Measurements from ENCODE around the gene FAM234B. TPM values are rescaled to one million over a fixed set of nuclear protein-coding genes. Genes with fewer than 3 reads are reported as not detected.

The FAM234B gene
- total RNA-seq, 1 experiment from 2014 or later, result 25.9 TPM

- no peaks in the 10 kb centered on the region for H3K9me3 Mint-ChIP-seq
- ChIA-PET POLR2A (no interaction called here), CTCF (interaction anchor here (1.2 to 1.6 kb wide), 3 partner anchors 14 to 212 kb away, joined by 5 to 6 read pairs (median 5); no protein-coding TSS in a partner anchor)
- H3K4me1 Mint-ChIP-seq, result peaks cover 53% of the 10 kb centered on the region
- DNase-seq (ENCODE audit: low spot score) (peak; percentile 95), ATAC-seq (peak; percentile 88)
- H3K27me3 Mint-ChIP-seq (ENCODE audit: low read depth), result peaks cover 32% of the 10 kb centered on the region
- no peaks in the 10 kb centered on the region for H3K36me3 Mint-ChIP-seq
- H3K27ac Mint-ChIP-seq, result peak within 1 kb of the TSS; percentile 67; the same call in 1 of the 2 replicates
- peak within 1 kb of the TSS; percentile 96 for H3K4me3 Mint-ChIP-seq
- TF ChIP-seq MAX (CRISPR knock-in tag; IDR thresholded peaks at IDR 0.05), result peak; percentile 73
- no peak for TF ChIP-seq IRF1 (CRISPR knock-in tag; IDR thresholded peaks at IDR 0.05)
- no peak for TF ChIP-seq ZMAT4 (CRISPR knock-in tag; IDR thresholded peaks at IDR 0.05)
- TF ChIP-seq ARID4B (CRISPR knock-in tag; IDR thresholded peaks at IDR 0.05; ENCODE audit: borderline replicate concordance), result no peak
- TF ChIP-seq NR2C2 (CRISPR knock-in tag; IDR thresholded peaks at IDR 0.05), result no peak
- no peak for TF ChIP-seq ZNF121 (CRISPR knock-in tag; IDR thresholded peaks at IDR 0.05)
- TF ChIP-seq CREM (CRISPR knock-in tag; IDR thresholded peaks at IDR 0.05), result 0 out of 2 replicates have a peak, but pooled peaks have one; percentile 46
- TF ChIP-seq SP1 (CRISPR knock-in tag; conservative IDR thresholded peaks at IDR 0.05), result peak; percentile 96
- TF ChIP-seq NFATC4 (CRISPR knock-in tag; IDR thresholded peaks at IDR 0.05), result no peak
- peak; percentile 63; the same call in 1 of the 2 replicates for TF ChIP-seq ZNF281 (CRISPR knock-in tag; IDR thresholded peaks at IDR 0.05)
- no peak for TF ChIP-seq GTF2I (CRISPR knock-in tag; conservative IDR thresholded peaks at IDR 0.05)
- no peak for TF ChIP-seq NFYB (CRISPR knock-in tag; conservative IDR thresholded peaks at IDR 0.05; ENCODE audit: low read depth)
- TF ChIP-seq HMGXB4 (CRISPR knock-in tag; IDR thresholded peaks at IDR 0.05), result peak; percentile 49; the same call in 1 of the 2 replicates
- no peak for TF ChIP-seq EMX1 (CRISPR knock-in tag; IDR thresholded peaks at IDR 0.05)
- TF ChIP-seq ATF1 (CRISPR knock-in tag; IDR thresholded peaks at IDR 0.05), result no peak
- no peak for TF ChIP-seq ATF6 (CRISPR knock-in tag; IDR thresholded peaks at IDR 0.05)
- TF ChIP-seq IRF2 (CRISPR knock-in tag; IDR thresholded peaks at IDR 0.05; ENCODE audit: borderline replicate concordance, low read depth), result no peak
- no peak for TF ChIP-seq ZNF532 (CRISPR knock-in tag; IDR thresholded peaks at IDR 0.05; ENCODE audit: borderline replicate concordance)
- no peak for TF ChIP-seq ATF3 (CRISPR knock-in tag; conservative IDR thresholded peaks at IDR 0.05)
- TF ChIP-seq ZNF138 (CRISPR knock-in tag; conservative IDR thresholded peaks at IDR 0.05), result 0 out of 2 replicates have a peak, but pooled peaks have one; percentile 84
Measured at GRCh38 chr12:12999959-13000615, 44.1 kb upstream of the FAM234B start, which contains the start of gene HEBP1. HEBP1 (minus strand) TSS chr12:13000265; CDS start chr12:13000114, 151 bp downstream.

Measured in WTC11 (cell line).